Panc1 (cell line): ENCODE measurements around the gene PFKM.

Source experiments
- POLR2AphosphoS5 ChIP-seq: IDR thresholded peaks from 2 replicates; pipeline ENCODE4 v1.6.1; 2012; ENCODE audit warnings: mild to moderate bottlenecking, low read depth, low read length, moderate library complexity
- SIN3A ChIP-seq: IDR thresholded peaks from 2 replicates; pipeline ENCODE4 v1.6.1; 2012; ENCODE audit warnings: low read depth, mild to moderate bottlenecking, low read length, moderate library complexity, borderline replicate concordance; ENCODE audit not compliant: insufficient read depth
- TCF7L2 ChIP-seq: IDR thresholded peaks from 2 replicates; pipeline ENCODE4 v1.6.1; 2011; ENCODE audit warnings: mild to moderate bottlenecking, low read depth, low read length, inconsistent platforms
- TF ChIP-seq, protein P1 (sequence below): fragments of 450-650 bp; IDR thresholded peaks from 2 replicates; pipeline ENCODE4 v1.5.1; 2017; ENCODE audit warnings: mild to moderate bottlenecking
- TF ChIP-seq, protein P2 (sequence below), 2 experiments: IDR thresholded peaks; 2 replicates each; pipeline ENCODE4 v1.6.1; 2011 to 2012; ENCODE audit warnings: low read depth in 2 of 2, control low read depth in 1 of 2, low read length in 1 of 2, mild to moderate bottlenecking in 1 of 2, moderate library complexity in 1 of 2; ENCODE audit not compliant: insufficient read depth in 1 of 2

DNA sequence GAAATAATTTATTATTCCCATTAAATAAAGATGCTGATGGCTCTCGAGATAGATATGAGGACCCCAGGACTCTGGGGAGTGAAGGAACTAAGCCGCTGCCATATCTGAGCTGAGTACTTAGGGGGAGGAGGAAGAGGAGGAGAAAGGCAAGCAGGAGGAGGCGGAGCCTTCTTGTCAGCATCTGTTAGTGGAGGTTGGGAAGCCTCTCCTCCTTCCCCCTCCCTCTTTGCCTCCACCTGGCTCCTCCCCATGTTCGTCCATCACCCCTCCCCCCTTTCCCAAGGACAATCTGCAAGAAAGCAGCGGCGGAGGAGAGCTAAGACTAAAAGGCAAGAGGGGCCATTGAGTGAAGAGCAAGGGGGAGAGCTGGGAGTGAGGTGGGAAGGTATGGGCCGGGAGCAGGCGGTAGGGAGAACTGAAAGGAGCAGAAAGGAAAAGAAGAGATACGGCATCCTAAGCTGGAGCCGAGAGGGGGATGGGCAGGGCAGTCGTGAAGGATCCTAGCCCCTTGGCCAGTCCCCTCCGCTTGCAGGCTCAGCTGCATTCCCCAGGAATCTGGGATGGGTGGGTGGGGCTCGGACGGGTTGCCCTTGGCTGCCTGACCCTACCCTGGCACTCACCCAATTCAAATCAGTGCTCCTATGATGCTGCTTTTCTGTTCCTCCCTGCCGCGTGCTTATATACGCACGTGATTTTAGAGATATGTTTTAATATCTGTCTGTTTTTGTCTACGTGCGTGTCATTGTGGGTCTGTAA, at the start of gene PFKM:
- TF ChIP-seq, protein P1, sequence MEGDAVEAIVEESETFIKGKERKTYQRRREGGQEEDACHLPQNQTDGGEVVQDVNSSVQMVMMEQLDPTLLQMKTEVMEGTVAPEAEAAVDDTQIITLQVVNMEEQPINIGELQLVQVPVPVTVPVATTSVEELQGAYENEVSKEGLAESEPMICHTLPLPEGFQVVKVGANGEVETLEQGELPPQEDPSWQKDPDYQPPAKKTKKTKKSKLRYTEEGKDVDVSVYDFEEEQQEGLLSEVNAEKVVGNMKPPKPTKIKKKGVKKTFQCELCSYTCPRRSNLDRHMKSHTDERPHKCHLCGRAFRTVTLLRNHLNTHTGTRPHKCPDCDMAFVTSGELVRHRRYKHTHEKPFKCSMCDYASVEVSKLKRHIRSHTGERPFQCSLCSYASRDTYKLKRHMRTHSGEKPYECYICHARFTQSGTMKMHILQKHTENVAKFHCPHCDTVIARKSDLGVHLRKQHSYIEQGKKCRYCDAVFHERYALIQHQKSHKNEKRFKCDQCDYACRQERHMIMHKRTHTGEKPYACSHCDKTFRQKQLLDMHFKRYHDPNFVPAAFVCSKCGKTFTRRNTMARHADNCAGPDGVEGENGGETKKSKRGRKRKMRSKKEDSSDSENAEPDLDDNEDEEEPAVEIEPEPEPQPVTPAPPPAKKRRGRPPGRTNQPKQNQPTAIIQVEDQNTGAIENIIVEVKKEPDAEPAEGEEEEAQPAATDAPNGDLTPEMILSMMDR, result no peak
- TF ChIP-seq SIN3A, result no peak
- TF ChIP-seq, protein P2, sequence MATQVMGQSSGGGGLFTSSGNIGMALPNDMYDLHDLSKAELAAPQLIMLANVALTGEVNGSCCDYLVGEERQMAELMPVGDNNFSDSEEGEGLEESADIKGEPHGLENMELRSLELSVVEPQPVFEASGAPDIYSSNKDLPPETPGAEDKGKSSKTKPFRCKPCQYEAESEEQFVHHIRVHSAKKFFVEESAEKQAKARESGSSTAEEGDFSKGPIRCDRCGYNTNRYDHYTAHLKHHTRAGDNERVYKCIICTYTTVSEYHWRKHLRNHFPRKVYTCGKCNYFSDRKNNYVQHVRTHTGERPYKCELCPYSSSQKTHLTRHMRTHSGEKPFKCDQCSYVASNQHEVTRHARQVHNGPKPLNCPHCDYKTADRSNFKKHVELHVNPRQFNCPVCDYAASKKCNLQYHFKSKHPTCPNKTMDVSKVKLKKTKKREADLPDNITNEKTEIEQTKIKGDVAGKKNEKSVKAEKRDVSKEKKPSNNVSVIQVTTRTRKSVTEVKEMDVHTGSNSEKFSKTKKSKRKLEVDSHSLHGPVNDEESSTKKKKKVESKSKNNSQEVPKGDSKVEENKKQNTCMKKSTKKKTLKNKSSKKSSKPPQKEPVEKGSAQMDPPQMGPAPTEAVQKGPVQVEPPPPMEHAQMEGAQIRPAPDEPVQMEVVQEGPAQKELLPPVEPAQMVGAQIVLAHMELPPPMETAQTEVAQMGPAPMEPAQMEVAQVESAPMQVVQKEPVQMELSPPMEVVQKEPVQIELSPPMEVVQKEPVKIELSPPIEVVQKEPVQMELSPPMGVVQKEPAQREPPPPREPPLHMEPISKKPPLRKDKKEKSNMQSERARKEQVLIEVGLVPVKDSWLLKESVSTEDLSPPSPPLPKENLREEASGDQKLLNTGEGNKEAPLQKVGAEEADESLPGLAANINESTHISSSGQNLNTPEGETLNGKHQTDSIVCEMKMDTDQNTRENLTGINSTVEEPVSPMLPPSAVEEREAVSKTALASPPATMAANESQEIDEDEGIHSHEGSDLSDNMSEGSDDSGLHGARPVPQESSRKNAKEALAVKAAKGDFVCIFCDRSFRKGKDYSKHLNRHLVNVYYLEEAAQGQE (IDR thresholded peaks at IDR 0.05; ENCODE audit: insufficient read depth in 1 of 2, low read depth in 2 of 2, low read length in 1 of 2), result no peak
- no peak for TF ChIP-seq TCF7L2
- no peak for TF ChIP-seq POLR2AphosphoS5
